Gastrocnemius medialis (tissue), 4 donors: ENCODE data around the gene CERK. TPM values are rescaled to one million over a fixed set of nuclear protein-coding genes. Genes with fewer than 3 reads are reported as not detected.
A peak's percentile ranks its signal among the peaks of the same experiment; 100 is the strongest.
"Not testable (repeated sequence)": the region's sequence is repeated elsewhere in the genome, so short reads cannot be mapped to it uniquely, and the experiment has no call there.

ENCODE experiments used
- ATAC-seq, 2 donors: fragments of 150-250 bp; one replicate each; pipeline ENCODE4 v1.9.1; 2016
- DNase-seq, 2 donors: peaks; one replicate each; pipeline ENCODE4 v3.0.0-alpha.2; 2019
- H3K27ac ChIP-seq, 4 donors: fragments of 200-600 bp; sonication (generic); 1 replicate in 1 of 4; 2 replicates in 3 of 4; pipeline ENCODE4 v1.5.1; 2016 to 2018; ENCODE audit warnings: mild to moderate bottlenecking in 2 of 4, moderate library complexity in 1 of 4
- H3K27me3 ChIP-seq, 3 donors: fragments of 200-600 bp; sonication (generic) in 2 of 3; 1 replicate in 1 of 3; 2 replicates in 2 of 3; pipeline versions ENCODE4 v1.5.1 to v1.6.0; 2016 to 2019; ENCODE audit warnings: mild to moderate bottlenecking in 1 of 3, moderate library complexity in 1 of 3
- H3K36me3 ChIP-seq, 2 donors: fragments of 200-600 bp; sonication (generic) in 1 of 2; one replicate each; pipeline ENCODE4 v1.5.1; 2017 to 2018
- H3K4me1 ChIP-seq, 2 donors: fragments of 200-600 bp; sonication (generic) in 1 of 2; one replicate each; pipeline ENCODE4 v1.5.1; 2016 to 2017; ENCODE audit warnings: mild to moderate bottlenecking in 2 of 2
- H3K4me3 ChIP-seq, 4 donors: fragments of 200-600 bp; sonication (generic) in 3 of 4; 1 replicate in 1 of 4; 2 replicates in 3 of 4; pipeline ENCODE4 v1.5.1; 2016 to 2019; ENCODE audit warnings: mild to moderate bottlenecking in 2 of 4
- H3K9me3 ChIP-seq, 3 donors: fragments of 200-600 bp; sonication (generic) in 2 of 3; 1 replicate in 1 of 3; 2 replicates in 2 of 3; pipeline ENCODE4 v1.5.1; 2016 to 2019
- POLR2A ChIP-seq, 2 donors: fragments of 450-650 bp; IDR thresholded peaks; one replicate each; pipeline ENCODE4 v1.6.1; 2017; ENCODE audit warnings: antibody characterized with exemption in 2 of 2, mild to moderate bottlenecking in 2 of 2, moderate library complexity in 2 of 2
- in situ Hi-C, 4 donors: fragments of 200-750 bp; cut with MboI; loops; one replicate each; pipeline versions ENCODE4 v1.15.0 to v1.8.0; 2017; ENCODE audit warnings: low sequenced_read_pairs in 4 of 4
- intact Hi-C: fragments of 100-400 bp; cut with DNase I; formaldehyde crosslinking; loops from one replicate; pipeline ENCODE4 v1.15.1; 2023; ENCODE audit warnings: low total_unique reads
- total RNA-seq, 4 donors: library from RNA; depleted of rRNA; stranded (reverse); fragments of >200 nt; gene quantifications; one replicate each; pipeline versions ENCODE4 v1.1.0 to v1.2.3, GENCODE V29; 2016
- TF ChIP-seq, protein P1 (sequence below), 5 experiments: fragments of 450-650 bp in 3 of 5; fragments of 200-600 bp in 2 of 5; sonication (generic) in 2 of 5; IDR thresholded peaks in 4 of 5; conservative IDR thresholded peaks in 1 of 5; 1 replicate in 4 of 5; 2 replicates in 1 of 5; pipeline ENCODE4 v1.5.1; 2016 to 2019; ENCODE audit warnings: antibody characterized with exemption in 5 of 5, mild to moderate bottlenecking in 3 of 5, moderate library complexity in 3 of 5

Gene CERK
- 10 to 100 TPM; 32.7 to 38.7 (median 34.8) TPM for total RNA-seq

DNA sequence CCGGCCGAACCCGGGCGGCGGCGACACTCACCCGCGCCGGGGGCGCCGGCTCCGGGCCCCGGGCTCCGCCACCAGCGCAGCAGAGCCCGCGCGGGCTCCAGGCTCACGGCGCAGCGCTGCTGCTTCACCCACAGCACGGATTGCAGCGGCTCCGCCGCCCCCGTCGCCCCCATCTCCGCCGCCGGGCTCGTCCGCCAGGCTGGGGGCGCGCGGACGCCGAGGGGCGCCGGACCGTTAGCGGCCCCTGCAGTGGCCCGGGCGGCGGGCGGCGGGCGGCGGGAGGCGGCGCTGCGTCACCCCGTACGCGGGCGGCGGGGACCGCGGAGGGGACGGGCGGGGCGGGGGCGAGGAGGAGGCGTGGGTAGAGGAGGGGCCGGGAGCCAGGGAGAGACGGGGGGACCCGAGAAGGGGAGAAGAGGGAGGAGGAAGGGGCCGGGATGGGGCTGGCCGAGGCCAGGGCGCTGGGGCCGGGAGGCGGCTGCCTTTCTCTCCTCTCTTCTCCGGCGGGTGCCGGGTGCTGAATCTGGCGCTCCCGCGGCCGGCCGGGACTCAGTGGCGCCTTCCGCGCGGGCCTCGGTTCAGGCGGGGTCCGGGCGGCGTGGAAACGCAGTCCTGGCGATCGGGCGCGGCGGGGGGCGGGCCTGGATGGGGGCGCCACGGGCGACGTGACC lies at the start of gene CERK:
CERK (minus strand) TSS at position 277 of the 671 bp plus-strand sequence; CDS start at position 173, 104 bp downstream.
- H3K27me3 ChIP-seq, result no peaks in the 10 kb centered on the region
- peak within 1 kb of the TSS; percentile 87 to 94 (median 92) for H3K27ac ChIP-seq
- H3K4me3 ChIP-seq, result peak within 1 kb of the TSS; percentile 62 to 79 (median 72)
- H3K9me3 ChIP-seq, result no peaks in the 10 kb centered on the region
- DNase-seq (peak; percentile 69 to 70), ATAC-seq (peak; percentile 67 to 69)
- no peaks in the 10 kb centered on the region for H3K36me3 ChIP-seq
- peak; percentile 69 to 78 for TF ChIP-seq POLR2A (IDR thresholded peaks at IDR 0.05)
- TF ChIP-seq, protein P1, sequence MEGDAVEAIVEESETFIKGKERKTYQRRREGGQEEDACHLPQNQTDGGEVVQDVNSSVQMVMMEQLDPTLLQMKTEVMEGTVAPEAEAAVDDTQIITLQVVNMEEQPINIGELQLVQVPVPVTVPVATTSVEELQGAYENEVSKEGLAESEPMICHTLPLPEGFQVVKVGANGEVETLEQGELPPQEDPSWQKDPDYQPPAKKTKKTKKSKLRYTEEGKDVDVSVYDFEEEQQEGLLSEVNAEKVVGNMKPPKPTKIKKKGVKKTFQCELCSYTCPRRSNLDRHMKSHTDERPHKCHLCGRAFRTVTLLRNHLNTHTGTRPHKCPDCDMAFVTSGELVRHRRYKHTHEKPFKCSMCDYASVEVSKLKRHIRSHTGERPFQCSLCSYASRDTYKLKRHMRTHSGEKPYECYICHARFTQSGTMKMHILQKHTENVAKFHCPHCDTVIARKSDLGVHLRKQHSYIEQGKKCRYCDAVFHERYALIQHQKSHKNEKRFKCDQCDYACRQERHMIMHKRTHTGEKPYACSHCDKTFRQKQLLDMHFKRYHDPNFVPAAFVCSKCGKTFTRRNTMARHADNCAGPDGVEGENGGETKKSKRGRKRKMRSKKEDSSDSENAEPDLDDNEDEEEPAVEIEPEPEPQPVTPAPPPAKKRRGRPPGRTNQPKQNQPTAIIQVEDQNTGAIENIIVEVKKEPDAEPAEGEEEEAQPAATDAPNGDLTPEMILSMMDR (IDR thresholded peaks at IDR 0.05 in 4 of 5, conservative IDR thresholded peaks at IDR 0.05 in 1 of 5), result no peak
- intact Hi-C loops (loop anchor here (2.0 to 5.0 kb wide), 2 partner anchors 17 to 161 kb away; no protein-coding TSS in a partner anchor), in situ Hi-C loops (no loop called here)
- H3K4me1 ChIP-seq, result peaks cover 63 to 66% of the 10 kb centered on the region in 2 donors

GRCh38 chr22:46783721-46784120 lies 45.7 kb upstream of the CERK start:
- in situ Hi-C loops (loop anchor here in 1 of 4 donors (25.0 kb wide), 1 partner anchor 221 kb away; no protein-coding TSS in a partner anchor), intact Hi-C loops (no loop called here)
- no peak overlapping the region for H3K27ac ChIP-seq
- no peak overlapping the region for H3K4me3 ChIP-seq
- no peak for DNase-seq
- H3K27me3 ChIP-seq, result no peaks in the 10 kb centered on the region
- H3K36me3 ChIP-seq, result no peaks in the 10 kb centered on the region
- TF ChIP-seq, protein P1 (IDR thresholded peaks at IDR 0.05 in 4 of 5, conservative IDR thresholded peaks at IDR 0.05 in 1 of 5), result no peak
- no peak for TF ChIP-seq POLR2A (IDR thresholded peaks at IDR 0.05)
- H3K4me1 ChIP-seq, result no peaks in the 10 kb centered on the region
- no peaks in the 10 kb centered on the region for H3K9me3 ChIP-seq
- ATAC-seq, result no peak

GRCh38 chr22:46782200-46782599 lies 44.1 kb upstream of the CERK start:
- H3K4me1 ChIP-seq, DNase-seq, H3K9me3 ChIP-seq, H3K27me3 ChIP-seq, H3K27ac ChIP-seq, intact Hi-C loops, ATAC-seq, H3K36me3 ChIP-seq, H3K4me3 ChIP-seq: not testable (repeated sequence)
- in situ Hi-C loops, result loop anchor here in 1 of 4 donors (25.0 kb wide), 1 partner anchor 220 kb away; no protein-coding TSS in a partner anchor

DNA sequence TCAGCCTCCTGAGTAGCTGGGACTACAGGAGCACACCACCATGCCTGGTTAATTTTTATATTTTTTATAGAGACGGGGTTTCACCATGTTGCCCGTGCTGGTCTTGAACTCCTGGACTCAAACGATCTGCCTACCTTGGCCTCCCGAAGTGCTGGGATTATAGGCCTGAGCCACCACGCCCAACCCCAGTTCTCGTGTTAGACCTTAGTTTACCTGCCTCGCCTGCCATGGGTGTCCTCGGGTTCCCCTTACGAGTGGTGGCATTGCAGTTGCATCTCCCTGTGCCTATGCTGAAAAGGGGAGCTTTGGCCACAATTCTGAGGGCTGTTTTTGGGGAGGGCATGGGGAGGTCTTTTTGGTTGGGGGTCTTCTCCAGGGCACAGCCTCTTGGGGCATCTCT lies 43.2 kb upstream of the CERK start:
- peaks cover 0 to 10% of the 10 kb centered on the region in 2 donors for H3K4me1 ChIP-seq
- no peak for ATAC-seq
- H3K27ac ChIP-seq, result no peak overlapping the region
- in situ Hi-C loops (loop anchor here in 1 of 4 donors (25.0 kb wide), 1 partner anchor 219 kb away; no protein-coding TSS in a partner anchor), intact Hi-C loops (no loop called here)
- no peaks in the 10 kb centered on the region for H3K9me3 ChIP-seq
- H3K4me3 ChIP-seq, result no peak overlapping the region
- TF ChIP-seq, protein P1 (IDR thresholded peaks at IDR 0.05 in 4 of 5, conservative IDR thresholded peaks at IDR 0.05 in 1 of 5), result no peak
- TF ChIP-seq POLR2A (IDR thresholded peaks at IDR 0.05), result no peak
- H3K27me3 ChIP-seq, result no peaks in the 10 kb centered on the region
- DNase-seq, result no peak
- no peaks in the 10 kb centered on the region for H3K36me3 ChIP-seq

- H3K27ac ChIP-seq, result no peak overlapping the region
- H3K9me3 ChIP-seq, result no peaks in the 10 kb centered on the region
- intact Hi-C loops, result no loop called here
- H3K4me3 ChIP-seq, result no peak overlapping the region
- in situ Hi-C loops, result loop anchor here in 1 of 4 donors (25.0 kb wide), 1 partner anchor 218 kb away; no protein-coding TSS in a partner anchor
- H3K4me1 ChIP-seq, result peaks cover 2 to 18% of the 10 kb centered on the region in 2 donors
- no peaks in the 10 kb centered on the region for H3K36me3 ChIP-seq
- no peak for DNase-seq
- ATAC-seq, result no peak
- H3K27me3 ChIP-seq, result no peaks in the 10 kb centered on the region
- no peak for TF ChIP-seq POLR2A (IDR thresholded peaks at IDR 0.05)
- TF ChIP-seq, protein P1 (IDR thresholded peaks at IDR 0.05 in 4 of 5, conservative IDR thresholded peaks at IDR 0.05 in 1 of 5), result no peak
Observed at GRCh38 chr22:46780453-46780852, 42.4 kb upstream of the CERK start.
